LNCaP clone FGC (cell line): ENCODE results near the gene VAMP4.
"Not testable (repeated sequence)": the region's sequence is repeated elsewhere in the genome, so short reads cannot be mapped to it uniquely, and the experiment has no call there.

Source experiments
- DNase-seq: peaks from one replicate; pipeline ENCODE4 v3.0.0-alpha.2; 2011; ENCODE audit warnings: low read depth
- H3K4me3 ChIP-seq: 2 replicates; pipeline ENCODE4 v1.5.1; 2011; ENCODE audit warnings: mild to moderate bottlenecking, low read depth, low read length, control low read depth
- CTCF ChIP-seq: IDR thresholded peaks from 2 replicates; pipeline ENCODE4 v1.5.1; 2012; ENCODE audit warnings: mild to moderate bottlenecking; ENCODE audit not compliant: control insufficient read depth, insufficient read depth; ENCODE audit errors: extremely low read depth

The VAMP4 gene

GRCh38 chr1:171736196-171736595 is 5.7 kb downstream of the VAMP4 start:
- no peak overlapping the region for H3K4me3 ChIP-seq
- no peak for DNase-seq
- TF ChIP-seq CTCF: no peak

GRCh38 chr1:171730052-171730451 is 11.8 kb downstream of the VAMP4 start:
- no peak for DNase-seq
- no peak overlapping the region for H3K4me3 ChIP-seq
- no peak for TF ChIP-seq CTCF

GRCh38 chr1:171727778-171728177 is 14.1 kb downstream of the VAMP4 start:
- TF ChIP-seq CTCF: no peak
- H3K4me3 ChIP-seq: no peak overlapping the region
- DNase-seq: no peak

- DNase-seq, H3K4me3 ChIP-seq: not testable (repeated sequence)
Measured at GRCh38 chr1:171723180-171723579, 18.7 kb downstream of the VAMP4 start.

- no peak for DNase-seq
- no peak overlapping the region for H3K4me3 ChIP-seq
- TF ChIP-seq CTCF: no peak
Measured at GRCh38 chr1:171718848-171719247, 23.0 kb downstream of the VAMP4 start.

- no peak overlapping the region for H3K4me3 ChIP-seq
- no peak for DNase-seq
- no peak for TF ChIP-seq CTCF
Measured at GRCh38 chr1:171718216-171718615, 23.6 kb downstream of the VAMP4 start.

GRCh38 chr1:171717062-171717718 is 24.7 kb downstream of the VAMP4 start:
- no peak for TF ChIP-seq CTCF
- DNase-seq: no peak
- H3K4me3 ChIP-seq: no peak overlapping the region
